Naive thymus-derived CD4-positive, alpha-beta T cell (primary cell): ENCODE data around the gene ZNF514. TPM values are rescaled to one million over a fixed set of nuclear protein-coding genes. Genes with fewer than 3 reads are reported as not detected.
"Not testable (repeated sequence)": the region's sequence is repeated elsewhere in the genome, so short reads cannot be mapped to it uniquely, and the experiment has no call there.

Experiments
- ATAC-seq: fragments of 150-1000 bp; cut with Tn5 transposase; 2 replicates; pipeline ENCODE4 v1.10.0; 2021; ENCODE audit warnings: mild to moderate bottlenecking, moderate library complexity
- CTCF ChIA-PET: fragments of 350-600 bp; sonication (Branson Sonifier 250); formaldehyde crosslinking; loops from one replicate; lab custom pipeline; 2021; ENCODE audit warnings: antibody characterized with exemption; lab: Charles Lee
- POLR2A ChIA-PET: fragments of 350-600 bp; sonication (Branson Sonifier 250); formaldehyde crosslinking; loops from one replicate; lab custom pipeline; 2021; ENCODE audit warnings: antibody characterized with exemption, inconsistent platforms; lab: Charles Lee
- DNase-seq, 9 donors: peaks; one replicate each; pipeline versions ENCODE4 v3.0.0 to v3.0.0-alpha.2; 2020 to 2022; ENCODE audit warnings: mixed read lengths in 1 of 9
- H3K27ac ChIP-seq: one replicate; pipeline ENCODE4 v1.7.0; 2013; ENCODE audit warnings: mild to moderate bottlenecking, low read depth, low read length, moderate library complexity
- H3K27me3 ChIP-seq, 2 donors: one replicate each; pipeline ENCODE4 v1.7.0; 2013; ENCODE audit warnings: low read length in 2 of 2, mild to moderate bottlenecking in 2 of 2, moderate library complexity in 2 of 2; ENCODE audit not compliant: control insufficient read depth in 2 of 2, insufficient read depth in 2 of 2
- H3K36me3 ChIP-seq, 3 experiments: 1 replicate in 2 of 3; 2 replicates in 1 of 3; pipeline ENCODE4 v1.7.0; 2013; ENCODE audit warnings: low read length in 3 of 3, mild to moderate bottlenecking in 3 of 3, moderate library complexity in 1 of 3; ENCODE audit not compliant: insufficient read depth in 3 of 3, control insufficient read depth in 2 of 3
- H3K4me1 ChIP-seq, 2 donors: one replicate each; pipeline ENCODE4 v1.7.0; 2013; ENCODE audit warnings: low read length in 2 of 2, mild to moderate bottlenecking in 2 of 2, moderate library complexity in 1 of 2; ENCODE audit not compliant: control insufficient read depth in 2 of 2, insufficient read depth in 2 of 2
- H3K4me3 ChIP-seq: 2 replicates; pipeline ENCODE4 v1.7.0; 2013; ENCODE audit warnings: mild to moderate bottlenecking, low read length
- H3K9me3 ChIP-seq, 3 experiments: 1 replicate in 2 of 3; 2 replicates in 1 of 3; pipeline ENCODE4 v1.7.0; 2013; ENCODE audit warnings: low read length in 3 of 3; ENCODE audit not compliant: control insufficient read depth in 2 of 3
- H3K27ac Mint-ChIP-seq, 9 donors: one replicate each; pipeline ENCODE4 v1.8.0; 2020 to 2022; ENCODE audit warnings: mixed read lengths in 9 of 9, mild to moderate bottlenecking in 8 of 9, moderate library complexity in 5 of 9, inconsistent platforms in 2 of 9
- H3K27me3 Mint-ChIP-seq, 5 donors: one replicate each; pipeline ENCODE4 v1.8.0; 2021 to 2022; ENCODE audit warnings: mixed read lengths in 5 of 5, mild to moderate bottlenecking in 1 of 5
- H3K36me3 Mint-ChIP-seq, 5 donors: one replicate each; pipeline ENCODE4 v1.8.0; 2020 to 2022; ENCODE audit warnings: mixed read lengths in 5 of 5, mild to moderate bottlenecking in 3 of 5, inconsistent platforms in 1 of 5
- H3K4me1 Mint-ChIP-seq, 7 donors: one replicate each; pipeline ENCODE4 v1.8.0; 2020 to 2022; ENCODE audit warnings: mixed read lengths in 7 of 7, mild to moderate bottlenecking in 3 of 7, inconsistent platforms in 1 of 7
- H3K4me3 Mint-ChIP-seq, 10 donors: one replicate each; pipeline ENCODE4 v1.8.0; 2020 to 2022; ENCODE audit warnings: mild to moderate bottlenecking in 10 of 10, mixed read lengths in 10 of 10, moderate library complexity in 6 of 10, inconsistent platforms in 2 of 10
- H3K9me3 Mint-ChIP-seq, 11 donors: one replicate each; pipeline ENCODE4 v1.8.0; 2020 to 2022; ENCODE audit warnings: mixed read lengths in 11 of 11, mild to moderate bottlenecking in 4 of 11, inconsistent platforms in 1 of 11, moderate library complexity in 1 of 11
- intact Hi-C, 2 donors: fragments of 100-400 bp; cut with micrococcal nuclease; formaldehyde crosslinking; loops; one replicate each; pipeline ENCODE4 v1.15.1; 2023
- polyA plus RNA-seq, 2 donors: library from polyadenylated mRNA; unstranded; fragments of 300-500 nt; fragmentation: Illumina TruSeq; gene quantifications; one replicate each; pipeline ENCODE4 v1.2.3, GENCODE V29; 2021
- total RNA-seq, 6 experiments: library from RNA in 5 of 6; stranded (reverse) in 5 of 6; gene quantifications; 1 replicate in 5 of 6; 2 replicates in 1 of 6; pipeline ENCODE4 v1.2.3 and lab custom pipeline; 2021 to 2026

The ZNF514 gene
- total and polyA plus RNA-seq, 7 experiments from 2014 or later: 6.6 to 39.9 (median 11.2) TPM

- H3K27ac Mint-ChIP-seq: no peak overlapping the region
- no peaks in the 10 kb centered on the region for H3K27me3 ChIP-seq
- no peaks in the 10 kb centered on the region for H3K9me3 ChIP-seq
- POLR2A ChIA-PET: no interaction called here
- intact Hi-C loops: no loop called here
- no peak for DNase-seq
- H3K4me3 Mint-ChIP-seq: no peak overlapping the region
- H3K4me1 ChIP-seq: peaks cover 7 to 9% of the 10 kb centered on the region in 2 donors
- no peak overlapping the region for H3K27ac ChIP-seq
- peaks cover 0 to 4% (median 2%) of the 10 kb centered on the region in 5 donors for H3K27me3 Mint-ChIP-seq
- H3K4me3 ChIP-seq: no peak overlapping the region
- ATAC-seq: no peak
- CTCF ChIA-PET: no interaction called here
- peaks cover 0 to 6% (median 0%) of the 10 kb centered on the region in 3 experiments for H3K36me3 ChIP-seq
- H3K9me3 Mint-ChIP-seq: peaks cover 0 to 15% (median 2%) of the 10 kb centered on the region in 11 donors
- H3K36me3 Mint-ChIP-seq: peaks cover 3 to 13% (median 10%) of the 10 kb centered on the region in 5 donors
- peaks cover 10 to 26% (median 20%) of the 10 kb centered on the region in 7 donors for H3K4me1 Mint-ChIP-seq
These were observed 44.3 kb upstream of the ZNF514 start for GRCh38 chr2:95203911-95204310.

GRCh38 chr2:95192956-95193355 lies 33.3 kb upstream of the ZNF514 start:
- POLR2A ChIA-PET: not testable (repeated sequence)
- intact Hi-C loops: loop anchor here in 1 of 2 donors (1.0 to 10.0 kb wide), 2 partner anchors 14 to 122 kb away; partner anchors contain the start of gene ZNF892

GRCh38 chr2:95185973-95186372 lies 26.3 kb upstream of the ZNF514 start:
- H3K9me3 Mint-ChIP-seq: peaks cover 6 to 54% (median 31%) of the 10 kb centered on the region in 11 donors
- H3K36me3 Mint-ChIP-seq: peaks cover 19 to 46% (median 31%) of the 10 kb centered on the region in 5 donors
- intact Hi-C loops: no loop called here
- DNase-seq (no peak), ATAC-seq (no peak)
- H3K27ac Mint-ChIP-seq: no peak overlapping the region
- peaks cover 0 to 3% of the 10 kb centered on the region in 2 donors for H3K27me3 ChIP-seq
- no peaks in the 10 kb centered on the region for H3K4me1 Mint-ChIP-seq
- peaks cover 6 to 24% (median 10%) of the 10 kb centered on the region in 3 experiments for H3K36me3 ChIP-seq
- no peak overlapping the region for H3K27ac ChIP-seq
- H3K27me3 Mint-ChIP-seq: peaks cover 0 to 12% (median 9%) of the 10 kb centered on the region in 5 donors
- H3K4me3 ChIP-seq: no peak overlapping the region
- POLR2A ChIA-PET: no interaction called here
- H3K9me3 ChIP-seq: peaks cover 0 to 36% (median 0%) of the 10 kb centered on the region in 3 experiments
- H3K4me1 ChIP-seq: no peaks in the 10 kb centered on the region
- CTCF ChIA-PET: no interaction called here
- H3K4me3 Mint-ChIP-seq: no peak overlapping the region

More at GRCh38 chr2:95192956-95193355, 33.3 kb upstream of the ZNF514 start:
- H3K36me3 Mint-ChIP-seq, H3K4me1 ChIP-seq, ATAC-seq, H3K27ac Mint-ChIP-seq, H3K4me3 ChIP-seq, H3K4me3 Mint-ChIP-seq, H3K27me3 ChIP-seq, CTCF ChIA-PET, H3K36me3 ChIP-seq, H3K4me1 Mint-ChIP-seq, H3K9me3 Mint-ChIP-seq, H3K9me3 ChIP-seq, H3K27ac ChIP-seq: not testable (repeated sequence)
- DNase-seq: peak in 6 of 9 donors; percentile 13 to 38 (median 20)
- peaks cover 3 to 28% (median 20%) of the 10 kb centered on the region in 5 donors for H3K27me3 Mint-ChIP-seq

GRCh38 chr2:95185197-95185596 lies 25.5 kb upstream of the ZNF514 start:
- POLR2A ChIA-PET: no interaction called here
- Histone ChIP-seq H3K9me3 (peaks cover 0 to 43% (median 0%) of the 10 kb centered on the region in 3 experiments), H3K27ac (no peak overlapping the region), H3K4me3 (no peak overlapping the region), H3K36me3 (peaks cover 6 to 31% (median 15%) of the 10 kb centered on the region in 3 experiments), H3K4me1 (no peaks in the 10 kb centered on the region), H3K27me3 (peaks cover 0 to 3% of the 10 kb centered on the region in 2 donors)
- Mint-ChIP-seq H3K27ac (peak overlapping the region in 1 of 9 donors; percentile 77), H3K4me1 (no peaks in the 10 kb centered on the region), H3K9me3 (peaks cover 11 to 62% (median 37%) of the 10 kb centered on the region in 11 donors), H3K27me3 (peaks cover 0 to 7% (median 5%) of the 10 kb centered on the region in 5 donors), H3K36me3 (peaks cover 24 to 50% (median 39%) of the 10 kb centered on the region in 5 donors), H3K4me3 (no peak overlapping the region)
- DNase-seq (no peak), ATAC-seq (no peak)
- intact Hi-C loops: no loop called here
- CTCF ChIA-PET: no interaction called here

DNA sequence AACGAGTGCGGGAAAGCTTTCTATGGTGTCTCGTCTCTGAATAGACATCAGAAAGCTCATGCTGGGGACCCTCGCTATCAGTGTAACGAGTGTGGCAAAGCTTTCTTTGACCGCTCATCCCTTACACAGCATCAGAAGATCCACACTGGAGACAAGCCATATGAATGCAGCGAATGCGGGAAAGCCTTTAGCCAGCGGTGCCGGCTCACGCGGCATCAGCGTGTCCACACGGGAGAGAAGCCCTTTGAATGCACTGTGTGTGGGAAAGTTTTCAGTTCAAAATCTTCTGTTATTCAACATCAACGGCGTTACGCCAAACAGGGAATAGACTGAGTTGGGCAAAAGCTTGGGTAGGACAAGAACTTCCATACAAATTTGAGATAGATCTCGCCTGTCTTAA lies 22.1 kb upstream of the ZNF514 start:
- ChIA-PET POLR2A (no interaction called here), CTCF (interaction anchor here (0.9 kb wide), 1 partner anchor 24 kb away, joined by 3 read pairs; no protein-coding TSS in a partner anchor)
- intact Hi-C loops: no loop called here
- no peak overlapping the region for H3K27ac Mint-ChIP-seq
- peaks cover 47 to 75% (median 70%) of the 10 kb centered on the region in 5 donors for H3K36me3 Mint-ChIP-seq
- ATAC-seq (no peak), DNase-seq (no peak)
- no peaks in the 10 kb centered on the region for H3K4me1 Mint-ChIP-seq
- H3K27me3 ChIP-seq: no peaks in the 10 kb centered on the region
- peaks cover 6 to 61% (median 15%) of the 10 kb centered on the region in 3 experiments for H3K36me3 ChIP-seq
- H3K27me3 Mint-ChIP-seq: no peaks in the 10 kb centered on the region
- H3K4me3 ChIP-seq: no peak overlapping the region
- H3K4me3 Mint-ChIP-seq: no peak overlapping the region
- H3K9me3 Mint-ChIP-seq: peaks cover 14 to 89% (median 43%) of the 10 kb centered on the region in 11 donors
- no peaks in the 10 kb centered on the region for H3K4me1 ChIP-seq
- peaks cover 0 to 53% (median 0%) of the 10 kb centered on the region in 3 experiments for H3K9me3 ChIP-seq
- no peak overlapping the region for H3K27ac ChIP-seq

DNA sequence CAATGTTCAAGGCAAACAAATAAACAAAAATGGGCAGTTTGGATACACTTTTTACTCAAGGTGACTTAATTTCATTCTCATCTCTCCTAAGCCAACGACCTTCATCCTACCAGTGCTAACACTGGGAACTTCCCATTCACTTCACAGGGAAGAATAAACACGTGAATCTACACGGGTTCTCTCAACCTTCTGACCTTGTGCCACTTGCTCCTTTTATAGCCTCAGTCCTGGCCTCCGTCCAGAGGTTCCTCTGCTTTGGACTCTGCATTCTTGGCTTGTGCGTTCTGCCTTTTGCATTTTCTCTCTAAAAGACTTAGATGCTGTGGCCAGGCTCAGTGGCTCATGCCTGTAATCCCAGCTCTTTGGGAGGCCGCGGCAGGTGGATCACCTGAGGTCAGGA lies 19.8 kb upstream of the ZNF514 start:
- peaks cover 6 to 68% (median 15%) of the 10 kb centered on the region in 3 experiments for H3K36me3 ChIP-seq

More for the DNA sequence above, 19.8 kb upstream of the ZNF514 start:
- Mint-ChIP-seq H3K9me3 (peaks cover 8 to 82% (median 39%) of the 10 kb centered on the region in 11 donors), H3K4me1 (peaks cover 0 to 5% (median 0%) of the 10 kb centered on the region in 7 donors), H3K27ac (no peak overlapping the region), H3K4me3 (no peak overlapping the region), H3K36me3 (peaks cover 55 to 91% (median 84%) of the 10 kb centered on the region in 5 donors), H3K27me3 (no peaks in the 10 kb centered on the region)
- Histone ChIP-seq H3K4me3 (no peak overlapping the region), H3K9me3 (peaks cover 0 to 43% (median 0%) of the 10 kb centered on the region in 3 experiments), H3K27me3 (no peaks in the 10 kb centered on the region), H3K4me1 (no peaks in the 10 kb centered on the region), H3K27ac (no peak overlapping the region)
- POLR2A ChIA-PET: no interaction called here
- CTCF ChIA-PET: no interaction called here
- intact Hi-C loops: no loop called here
- no peak for ATAC-seq
- no peak for DNase-seq
